H9 (cell line): Measurements from ENCODE around the gene MRPS34. TPM values are rescaled to one million over a fixed set of nuclear protein-coding genes. Genes with fewer than 3 reads are reported as not detected.

ENCODE experiments used
- DNase-seq: peaks from one replicate; pipeline ENCODE4 v3.0.0-alpha.2; 2017
- H2AFZ ChIP-seq: one replicate; pipeline ENCODE4 v1.6.1; 2013; ENCODE audit warnings: mild to moderate bottlenecking, low read length, control low read depth, moderate library complexity
- H2AK5ac ChIP-seq: 2 replicates; pipeline ENCODE4 v1.6.1; 2013; ENCODE audit warnings: low read length, control low read depth, mixed read lengths; ENCODE audit not compliant: insufficient read length
- H2BK120ac ChIP-seq: one replicate; pipeline ENCODE4 v1.6.1; 2013; ENCODE audit warnings: low read depth, mild to moderate bottlenecking, low read length, control low read depth, inconsistent platforms; ENCODE audit not compliant: poor library complexity, severe bottlenecking
- H2BK12ac ChIP-seq: 2 replicates; pipeline ENCODE4 v1.6.1; 2013; ENCODE audit warnings: low read length, control low read depth, mixed read lengths, low read depth; ENCODE audit not compliant: insufficient read length
- H2BK15ac ChIP-seq: 2 replicates; pipeline ENCODE4 v1.6.1; 2013; ENCODE audit warnings: low read depth, low read length, control low read depth
- H2BK20ac ChIP-seq: one replicate; pipeline ENCODE4 v1.6.1; 2013; ENCODE audit warnings: low read depth, mild to moderate bottlenecking, low read length, control low read depth, inconsistent platforms; ENCODE audit not compliant: poor library complexity, severe bottlenecking
- H2BK5ac ChIP-seq: 2 replicates; pipeline ENCODE4 v1.6.1; 2013; ENCODE audit warnings: low read length, control low read depth, mixed read lengths; ENCODE audit not compliant: insufficient read length
- H3K14ac ChIP-seq: 2 replicates; pipeline ENCODE4 v1.6.1; 2013; ENCODE audit warnings: low read length, control low read depth; ENCODE audit not compliant: insufficient read depth
- H3K18ac ChIP-seq: 2 replicates; pipeline ENCODE4 v1.6.1; 2013; ENCODE audit warnings: low read depth, mild to moderate bottlenecking, mixed read lengths, low read length, control low read depth; ENCODE audit not compliant: insufficient read length
- H3K23ac ChIP-seq: 2 replicates; pipeline ENCODE4 v1.6.1; 2013; ENCODE audit warnings: low read length, control low read depth, mixed read lengths, low read depth; ENCODE audit not compliant: insufficient read length
- H3K23me2 ChIP-seq: 2 replicates; pipeline ENCODE4 v1.6.1; 2013; ENCODE audit warnings: low read depth, mild to moderate bottlenecking, mixed read lengths, low read length, control low read depth; ENCODE audit not compliant: insufficient read length, poor library complexity, severe bottlenecking
- H3K27ac ChIP-seq: 2 replicates; pipeline ENCODE4 v1.5.1; 2013; ENCODE audit warnings: low read length, control low read depth, mixed read lengths, low read depth; ENCODE audit not compliant: insufficient read length
- H3K27me3 ChIP-seq: 2 replicates; pipeline ENCODE4 v1.6.1; 2013; ENCODE audit warnings: low read length, control low read depth, inconsistent platforms; ENCODE audit not compliant: insufficient read depth
- H3K4ac ChIP-seq: 2 replicates; pipeline ENCODE4 v1.6.1; 2013; ENCODE audit warnings: low read depth, mild to moderate bottlenecking, control low read depth, inconsistent platforms, low read length, moderate library complexity
- H3K4me1 ChIP-seq: 2 replicates; pipeline ENCODE4 v1.6.1; 2013; ENCODE audit warnings: low read length, control low read depth, inconsistent platforms; ENCODE audit not compliant: insufficient read depth
- H3K4me2 ChIP-seq: 2 replicates; pipeline ENCODE4 v1.6.1; 2013; ENCODE audit warnings: low read length, control low read depth, mixed read lengths; ENCODE audit not compliant: insufficient read length, insufficient read depth
- H3K56ac ChIP-seq: 2 replicates; pipeline ENCODE4 v1.6.1; 2013; ENCODE audit warnings: low read depth, mild to moderate bottlenecking, mixed read lengths, low read length, control low read depth; ENCODE audit not compliant: insufficient read length
- H3K79me1 ChIP-seq: 2 replicates; pipeline ENCODE4 v1.6.1; 2013; ENCODE audit warnings: low read depth, mild to moderate bottlenecking, moderate library complexity, low read length, control low read depth, inconsistent platforms; ENCODE audit not compliant: insufficient read depth, poor library complexity, severe bottlenecking
- H3K79me2 ChIP-seq: 2 replicates; pipeline ENCODE4 v1.6.1; 2013; ENCODE audit warnings: low read length, control low read depth, inconsistent platforms; ENCODE audit not compliant: insufficient read depth
- H3K9ac ChIP-seq: 2 replicates; pipeline ENCODE4 v1.6.1; 2013; ENCODE audit warnings: low read length, control low read depth, mixed read lengths; ENCODE audit not compliant: insufficient read length; ENCODE audit errors: extremely low read depth
- H3K9me3 ChIP-seq: one replicate; pipeline ENCODE4 v1.6.1; 2013; ENCODE audit warnings: low read depth, low read length, inconsistent platforms; ENCODE audit not compliant: control insufficient read depth
- H3T11ph ChIP-seq: one replicate; pipeline ENCODE4 v1.6.1; 2013; ENCODE audit warnings: mild to moderate bottlenecking, low read length, control low read depth, inconsistent platforms
- H4K20me1 ChIP-seq: one replicate; pipeline ENCODE4 v1.6.1; 2013; ENCODE audit not compliant: control insufficient read depth, insufficient read length, insufficient read depth
- H4K5ac ChIP-seq: 2 replicates; pipeline ENCODE4 v1.6.1; 2013; ENCODE audit warnings: low read depth, mild to moderate bottlenecking, mixed read lengths, low read length, control low read depth; ENCODE audit not compliant: insufficient read length
- H4K8ac ChIP-seq: replicated peaks from 2 replicates; pipeline ENCODE4 v1.6.1; 2013; ENCODE audit warnings: low read length, control low read depth, mixed read lengths, low read depth; ENCODE audit not compliant: insufficient read length
- H4K91ac ChIP-seq: 2 replicates; pipeline ENCODE4 v1.6.1; 2013; ENCODE audit warnings: low read depth, mild to moderate bottlenecking, moderate library complexity, mixed read lengths, low read length, control low read depth; ENCODE audit not compliant: insufficient read length
- H3K27ac Mint-ChIP-seq, 3 experiments: 2 replicates in 2 of 3; 3 replicates in 1 of 3; pipeline ENCODE4 v1.8.0; 2020 to 2021; ENCODE audit warnings: mixed read lengths in 3 of 3, mild to moderate bottlenecking in 1 of 3, moderate library complexity in 1 of 3
- H3K27me3 Mint-ChIP-seq: 2 replicates; pipeline ENCODE4 v1.8.0; 2021; ENCODE audit warnings: low read depth, mild to moderate bottlenecking, moderate library complexity, mixed read lengths
- H3K36me3 Mint-ChIP-seq, 3 experiments: 2 replicates in 2 of 3; 3 replicates in 1 of 3; pipeline ENCODE4 v1.8.0; 2020 to 2021; ENCODE audit warnings: low read depth in 3 of 3, mixed read lengths in 3 of 3; ENCODE audit not compliant: insufficient read depth in 1 of 3
- H3K4me1 Mint-ChIP-seq, 2 experiments: 2 replicates each; pipeline ENCODE4 v1.8.0; 2020; ENCODE audit warnings: mixed read lengths in 2 of 2
- H3K4me3 Mint-ChIP-seq, 2 experiments: 2 replicates in 1 of 2; 3 replicates in 1 of 2; pipeline ENCODE4 v1.8.0; 2020 to 2021; ENCODE audit warnings: mild to moderate bottlenecking in 2 of 2, mixed read lengths in 2 of 2, moderate library complexity in 1 of 2
- H3K9me3 Mint-ChIP-seq, 2 experiments: 2 replicates in 1 of 2; 3 replicates in 1 of 2; pipeline ENCODE4 v1.8.0; 2020; ENCODE audit warnings: mild to moderate bottlenecking in 2 of 2, mixed read lengths in 2 of 2, moderate library complexity in 1 of 2
- CTCF ChIP-seq: fragments of 200-600 bp; sonication (generic); conservative IDR thresholded peaks from 3 replicates; pipeline ENCODE4 v1.8.0; 2021; ENCODE audit warnings: antibody characterized with exemption, mild to moderate bottlenecking
- WGBS: extraction: QIAGEN DNeasy Blood & Tissue Kit; methylation state at CpG from one replicate; pipeline ENCODE4 v1.1.7; 2013; ENCODE audit warnings: missing lambda C conversion rate, low lambda C conversion rate, mixed read lengths; ENCODE audit not compliant: insufficient read length; ENCODE audit errors: extremely low coverage; 5-methylcytosine and 5-hydroxymethylcytosine counted together
- total RNA-seq: library from RNA; stranded (reverse); gene quantifications from 2 replicates; pipeline ENCODE4 v1.2.1, GENCODE V29; 2021

Gene MRPS34
- total RNA-seq, 1 experiment from 2014 or later = 205 TPM

GRCh38 chr16:1754204-1754603 lies 18.7 kb downstream of the MRPS34 start:
- no peak overlapping the region for H2AFZ ChIP-seq
- no peak overlapping the region for H3K9ac ChIP-seq
- no peak for TF ChIP-seq CTCF
- no peak overlapping the region for H4K8ac ChIP-seq
- no peak overlapping the region for H3K4me2 ChIP-seq
- H3K27ac ChIP-seq = no peak overlapping the region
- no peak for DNase-seq
- no peak overlapping the region for H4K91ac ChIP-seq
- no peak overlapping the region for H2BK12ac ChIP-seq
- H3K9me3 ChIP-seq = no peaks in the 10 kb centered on the region
- no peak overlapping the region for H2BK20ac ChIP-seq
- H4K20me1 ChIP-seq = no peaks in the 10 kb centered on the region
- H3K18ac ChIP-seq = no peak overlapping the region
- no peak overlapping the region for H4K5ac ChIP-seq
- Mint-ChIP-seq H3K9me3 (no peaks in the 10 kb centered on the region), H3K4me3 (no peak overlapping the region), H3K27me3 (no peaks in the 10 kb centered on the region), H3K36me3 (peaks cover 0 to 32% (median 21%) of the 10 kb centered on the region in 3 experiments; a peak in 6 of 7 replicates), H3K27ac (no peak overlapping the region; a peak in 1 of 7 replicates), H3K4me1 (no peaks in the 10 kb centered on the region)
- H3K4me1 ChIP-seq = no peaks in the 10 kb centered on the region
- no peak overlapping the region for H2BK120ac ChIP-seq
- H3K14ac ChIP-seq = no peak overlapping the region
- H3K79me1 ChIP-seq = no peaks in the 10 kb centered on the region
- no CpG with 5 or more reads among the region's 12 CpGs for WGBS
- no peak overlapping the region for H2BK15ac ChIP-seq
- no peak overlapping the region for H3K56ac ChIP-seq
- no peaks in the 10 kb centered on the region for H3K79me2 ChIP-seq
- H3K27me3 ChIP-seq = no peaks in the 10 kb centered on the region
- no peaks in the 10 kb centered on the region for H3K23me2 ChIP-seq
- no peak overlapping the region for H3T11ph ChIP-seq
- H3K4ac ChIP-seq = no peak overlapping the region
- H2AK5ac ChIP-seq = no peak overlapping the region
- H2BK5ac ChIP-seq = no peak overlapping the region
- no peak overlapping the region for H3K23ac ChIP-seq
